ENCODE results near the gene LRRFIP2.

- TF ChIP-seq EZH2 (optimal IDR thresholded peaks at IDR 0.05; ENCODE audit: low read depth, low read length) (no peak), CTCF (IDR thresholded peaks at IDR 0.05; ENCODE audit: low read length) (no peak)
Measured at GRCh38 chr3:37161351-37161750, 13.0 kb downstream of the LRRFIP2 start.

Measured in MM.1S (cell line).